HL-60/S4 (cell line): ENCODE measurements around the gene CLK4.

Experiments
- in situ Hi-C: fragments of 300-500 bp; cut with MboI; formaldehyde crosslinking; loops from 2 replicates; pipeline ENCODE4 v1.14.3; 2022; ENCODE audit warnings: low sequenced_read_pairs

The CLK4 gene

DNA sequence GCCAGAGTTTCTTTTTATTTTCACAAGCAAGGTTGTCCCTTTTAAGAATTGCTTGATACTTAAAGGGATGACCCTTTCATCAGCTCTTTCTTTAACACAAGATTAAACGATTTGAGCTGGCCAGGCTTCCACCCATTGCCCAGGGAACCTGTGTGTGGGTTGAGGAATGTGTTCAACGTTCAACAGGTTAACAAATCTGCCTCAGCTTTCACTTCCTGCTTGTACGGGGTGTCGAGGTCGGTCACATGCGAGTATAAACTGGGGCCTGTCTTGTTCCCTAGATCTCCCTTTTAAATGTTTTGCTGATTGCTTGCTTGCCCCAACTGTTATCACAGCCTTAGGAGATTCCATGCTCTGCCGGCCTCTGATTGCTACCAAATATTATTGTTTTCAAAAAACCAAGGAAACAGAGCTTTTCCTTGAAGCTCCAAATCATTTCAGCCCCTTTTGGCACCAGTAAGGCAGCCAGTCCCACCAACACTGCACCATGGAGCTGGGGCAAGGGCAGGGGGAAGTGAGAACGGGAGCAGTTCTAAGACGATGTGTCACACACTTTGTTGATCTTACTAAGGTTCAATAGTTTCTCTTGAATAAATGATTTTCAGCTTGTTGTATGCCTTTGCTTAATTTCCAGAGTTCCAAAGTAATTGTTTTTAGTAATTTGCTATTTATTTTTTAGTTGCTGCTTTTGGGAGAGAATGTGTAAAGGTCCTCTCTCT, 10.7 kb upstream of the CLK4 start:
- in situ Hi-C loops, result no loop called here

DNA sequence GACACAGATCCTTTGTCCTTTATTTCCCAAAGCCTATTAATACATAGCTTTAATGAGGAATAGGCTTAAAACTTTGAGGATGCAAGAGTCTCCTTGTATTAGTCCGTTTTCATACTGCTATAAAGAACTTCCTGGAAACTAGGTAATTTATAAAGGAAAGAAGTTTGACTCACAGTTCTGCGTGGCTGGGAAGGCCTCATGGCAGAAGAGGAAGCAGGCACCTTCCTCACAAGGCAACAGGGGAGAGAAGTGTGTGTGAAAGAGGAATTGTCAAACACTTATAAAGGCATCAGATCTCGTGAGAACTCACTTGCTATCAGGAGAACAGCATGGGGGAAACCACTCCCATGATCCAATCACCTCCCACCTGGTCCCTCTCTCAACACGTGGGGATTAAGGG, 5.4 kb upstream of the CLK4 start:
- in situ Hi-C loops, result no loop called here

DNA sequence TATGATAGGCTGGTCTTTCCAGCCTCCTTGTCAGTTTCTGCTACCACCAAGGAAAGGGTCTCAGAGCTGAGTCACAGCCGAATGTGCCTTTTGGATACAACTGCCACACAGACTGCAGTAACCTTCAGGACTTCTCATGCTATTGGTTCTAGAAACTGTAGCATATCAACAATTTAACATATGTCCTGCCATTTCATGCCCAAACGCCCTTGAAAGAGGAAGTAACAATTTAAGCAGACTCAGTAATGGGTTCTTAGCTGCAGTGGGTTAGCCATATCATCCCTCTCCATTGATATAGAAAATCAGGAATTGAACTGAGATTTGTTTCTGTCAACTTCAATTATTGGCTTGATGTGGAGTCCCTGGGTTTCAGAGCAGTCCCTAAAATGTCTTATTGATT, 4.1 kb upstream of the CLK4 start:
- in situ Hi-C loops, result no loop called here

DNA sequence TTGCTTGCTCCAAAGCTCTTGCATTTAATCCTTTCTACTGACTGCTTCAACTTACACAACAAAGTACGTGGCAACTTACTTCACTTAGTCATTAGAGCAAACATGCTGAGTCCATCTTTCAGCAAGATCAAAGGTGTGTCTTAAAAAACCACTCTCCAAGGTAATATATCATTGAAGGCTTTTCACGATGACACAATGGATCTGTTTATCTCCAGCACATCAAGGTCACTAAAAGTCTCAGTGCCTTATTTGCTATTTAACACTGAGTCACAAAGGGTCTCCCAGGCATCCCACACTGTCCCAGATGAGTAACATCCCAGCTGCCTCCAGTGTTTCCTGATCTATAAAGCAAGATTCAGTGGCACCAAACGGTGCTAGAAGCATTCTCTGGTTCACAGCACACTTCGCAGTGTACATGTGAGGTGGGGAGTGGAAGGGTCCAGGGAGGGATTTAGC, 3.7 kb upstream of the CLK4 start:
- in situ Hi-C loops, result no loop called here

DNA sequence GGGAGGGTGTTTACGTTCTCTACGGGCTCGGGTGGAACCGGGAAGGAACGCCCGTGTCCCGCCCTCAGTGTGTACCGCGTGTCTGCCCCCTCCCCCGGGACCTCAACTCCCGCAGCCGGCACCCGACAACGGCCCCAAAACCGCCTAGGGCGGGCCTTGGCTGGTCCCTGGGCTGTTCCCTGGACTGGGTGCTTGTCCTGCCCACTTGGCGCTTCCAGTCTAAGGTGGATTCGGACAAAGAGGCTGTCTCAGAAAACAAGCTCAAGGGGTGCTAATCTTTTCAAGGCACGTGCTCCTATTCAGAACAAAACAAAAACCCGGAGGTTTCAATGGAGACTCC, 379 bp upstream of the CLK4 start:
- in situ Hi-C loops, result no loop called here

DNA sequence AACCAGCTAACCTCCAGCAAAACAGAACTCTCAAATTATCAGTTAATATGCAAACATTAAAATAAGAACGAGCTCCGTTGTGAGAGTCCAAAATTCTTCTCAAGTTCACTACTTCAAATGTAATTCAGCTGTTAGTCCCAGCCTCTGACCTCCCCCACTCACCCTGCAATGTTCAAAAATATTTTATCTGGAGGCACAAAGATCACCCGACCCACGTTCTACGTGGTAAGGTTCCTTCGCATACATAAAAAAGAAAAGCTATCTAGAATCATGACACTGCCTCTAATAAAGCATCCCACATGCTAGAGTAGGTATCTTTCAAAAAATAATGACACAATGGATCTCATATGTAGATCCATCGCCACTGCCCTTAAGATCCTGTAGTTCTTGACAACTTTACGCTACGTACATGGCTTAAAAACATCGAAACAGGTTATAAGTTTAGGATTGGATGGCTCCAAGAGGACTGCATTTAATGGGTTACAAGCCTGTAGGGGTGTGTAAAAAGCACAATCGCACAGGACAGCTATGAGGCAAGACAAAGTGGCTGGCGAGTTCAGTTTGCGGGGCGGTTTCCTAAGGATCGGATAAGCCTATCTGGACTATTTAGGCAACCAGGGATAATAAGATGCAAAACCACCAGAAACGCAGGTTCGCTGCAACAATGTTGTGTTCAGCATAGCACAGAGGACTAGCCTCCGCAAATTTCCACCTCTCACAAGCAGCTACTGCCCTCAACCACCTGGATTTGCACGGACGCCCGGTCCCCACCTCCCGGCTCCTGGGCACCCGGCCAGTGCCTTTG, 969 bp downstream of the CLK4 start:
- in situ Hi-C loops, result no loop called here

DNA sequence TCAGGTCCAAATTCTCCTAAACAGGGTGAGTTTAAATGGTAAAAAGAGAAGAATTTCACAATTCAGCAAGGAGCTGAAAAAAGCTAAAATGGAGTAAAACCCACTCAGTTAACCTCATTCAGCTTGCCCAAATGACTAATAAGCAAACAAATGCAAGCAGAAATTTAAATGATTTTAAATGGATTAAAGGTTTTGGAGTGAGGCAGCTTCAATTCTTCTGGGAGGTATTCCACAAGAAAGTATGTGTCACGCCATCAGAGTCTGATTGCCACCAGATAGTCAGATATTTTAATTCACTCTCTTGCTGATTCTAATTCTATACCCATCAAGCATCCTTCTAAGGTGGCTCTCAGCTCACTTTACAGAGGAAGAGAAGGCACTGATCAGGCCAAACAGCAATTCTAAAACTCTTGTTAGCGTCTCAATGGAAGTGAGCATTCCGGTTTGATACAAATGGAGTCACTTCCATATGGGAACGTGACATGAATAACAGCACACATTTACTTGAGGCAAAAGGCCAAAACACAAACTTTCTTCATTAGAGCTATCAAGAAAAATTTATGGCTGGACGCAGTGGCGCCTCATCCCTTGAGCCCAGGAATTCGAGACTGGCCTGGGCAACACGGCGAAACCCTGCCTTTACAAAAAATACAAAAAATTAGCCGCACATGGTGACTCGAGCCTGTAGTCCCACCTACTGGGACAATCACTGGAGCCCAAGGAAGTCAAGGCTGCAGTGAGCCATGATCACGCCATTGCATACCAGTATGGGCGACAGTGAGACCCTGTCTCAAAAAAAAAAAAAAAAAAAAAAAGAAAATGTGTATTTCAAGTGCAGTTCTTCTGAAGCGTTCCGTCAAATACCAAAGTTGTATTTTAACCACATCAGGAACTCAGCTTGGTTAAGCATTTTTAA, 2.0 kb downstream of the CLK4 start:
- in situ Hi-C loops, result no loop called here

DNA sequence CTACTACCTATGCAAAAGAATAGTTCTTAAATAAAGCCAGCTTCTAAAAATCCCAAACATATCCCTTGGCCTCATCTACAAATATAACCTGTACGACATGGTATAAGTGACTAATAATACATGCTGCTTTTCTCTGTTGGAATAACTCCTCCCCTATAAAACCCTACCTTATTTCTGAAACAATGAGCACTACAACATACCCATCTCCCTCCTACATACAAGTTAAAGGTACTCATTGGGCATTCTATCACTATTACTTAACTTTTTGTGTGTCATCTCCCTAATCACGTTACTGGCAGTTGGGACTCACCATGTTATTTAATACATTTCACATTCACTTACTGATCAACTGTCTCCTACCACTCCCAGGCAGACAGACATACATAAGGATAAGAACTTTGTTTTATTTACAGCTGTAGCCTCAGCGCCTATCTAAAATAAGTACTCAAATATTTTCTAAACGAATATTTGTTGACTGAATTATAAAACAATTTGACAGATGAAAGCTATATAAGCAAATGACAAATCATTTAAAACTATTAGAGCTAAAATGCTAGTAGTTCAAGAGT, 4.1 kb downstream of the CLK4 start:
- in situ Hi-C loops, result no loop called here

DNA sequence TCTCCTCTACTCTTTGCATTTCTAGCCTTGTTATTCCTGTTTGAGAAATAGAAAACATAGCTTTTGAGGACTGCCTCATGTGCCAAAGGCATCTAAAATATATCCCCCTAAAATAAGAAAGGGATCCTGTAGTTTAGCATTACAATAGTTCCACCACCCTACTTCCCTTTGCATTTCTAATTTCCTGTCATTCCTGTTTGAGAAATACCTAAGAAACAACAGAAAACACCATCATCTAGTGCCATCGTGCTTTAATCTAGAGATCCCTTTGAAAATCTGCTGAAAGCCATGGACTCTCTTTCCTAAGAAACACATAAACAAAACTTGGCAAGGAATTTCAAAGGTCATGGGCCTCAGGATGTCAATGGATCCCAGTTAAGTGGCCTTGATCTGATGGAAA, 7.5 kb downstream of the CLK4 start:
- in situ Hi-C loops, result no loop called here

DNA sequence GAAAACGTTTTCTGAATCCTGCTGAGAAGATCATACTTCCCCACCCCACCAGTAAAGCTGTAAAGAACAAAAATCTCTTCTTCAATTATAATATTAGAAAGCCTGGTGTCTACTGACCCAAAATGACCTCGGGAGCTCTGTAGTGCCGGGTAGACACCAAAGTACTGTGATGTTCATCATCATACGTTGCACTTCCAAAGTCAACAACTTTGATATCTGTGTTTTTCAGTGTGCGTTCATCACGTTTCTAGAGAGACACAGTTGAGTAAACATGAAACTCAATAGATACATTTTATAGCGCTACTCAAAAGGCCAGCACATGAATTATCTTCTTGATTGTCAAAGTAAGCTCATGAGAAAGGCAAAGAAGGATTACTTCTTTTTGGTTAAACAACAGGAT, 14.6 kb downstream of the CLK4 start:
- in situ Hi-C loops, result no loop called here

DNA sequence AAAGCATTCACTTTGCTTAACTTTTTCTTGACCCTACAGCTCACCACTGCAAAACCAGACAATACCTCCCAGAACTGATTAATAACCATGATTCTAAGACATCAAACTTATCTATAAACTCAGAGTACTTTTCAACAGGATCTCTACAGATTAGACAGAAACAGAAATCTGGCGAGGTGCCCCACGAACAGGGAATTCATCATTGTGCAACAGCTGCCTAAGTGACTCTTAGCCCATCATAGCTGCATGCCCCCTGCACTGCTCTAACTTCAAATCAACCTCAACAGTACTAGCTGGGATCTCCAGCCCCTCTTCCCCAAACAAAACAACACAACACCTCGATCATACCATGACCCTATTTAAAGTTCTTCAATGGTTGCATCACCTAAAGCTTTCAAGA, 20.6 kb downstream of the CLK4 start:
- in situ Hi-C loops, result no loop called here

DNA sequence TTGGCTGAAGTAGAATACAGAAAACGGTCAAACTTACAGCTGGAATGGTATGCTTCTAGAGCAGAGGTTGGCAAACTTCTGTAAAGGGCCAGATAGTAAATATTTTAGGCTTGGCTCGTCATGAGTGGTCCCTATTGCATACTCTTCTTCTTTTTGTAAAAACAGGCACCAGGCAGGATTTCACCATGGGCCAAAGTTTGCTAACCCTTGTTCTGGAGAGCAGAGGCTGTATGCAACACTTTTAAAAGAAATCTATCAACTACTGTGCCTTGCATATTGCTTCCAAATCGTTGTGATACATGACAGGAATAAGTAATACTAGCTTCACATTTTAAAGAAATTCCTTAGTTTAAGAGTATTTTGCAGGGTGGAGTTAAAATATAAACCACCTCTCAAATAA, 21.1 kb downstream of the CLK4 start:
- in situ Hi-C loops, result no loop called here

DNA sequence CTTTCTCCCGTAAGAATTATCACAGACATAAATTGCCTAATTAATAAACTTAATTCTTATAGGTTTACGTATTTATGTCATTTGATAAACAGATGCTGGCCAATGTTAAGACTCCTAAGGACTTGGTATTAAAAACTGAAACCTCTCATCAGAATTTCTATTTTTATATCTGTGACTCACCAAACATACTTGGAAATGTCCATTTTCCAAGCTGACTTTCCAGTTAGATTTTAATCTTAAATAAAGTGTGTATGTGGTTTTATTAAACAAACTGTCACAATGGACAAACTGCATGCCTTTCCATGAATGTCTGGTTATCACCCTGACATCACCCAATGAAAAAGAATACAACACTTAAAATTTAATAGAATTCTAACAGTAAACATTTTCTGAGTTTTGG, 24.1 kb downstream of the CLK4 start:
- in situ Hi-C loops, result no loop called here

DNA sequence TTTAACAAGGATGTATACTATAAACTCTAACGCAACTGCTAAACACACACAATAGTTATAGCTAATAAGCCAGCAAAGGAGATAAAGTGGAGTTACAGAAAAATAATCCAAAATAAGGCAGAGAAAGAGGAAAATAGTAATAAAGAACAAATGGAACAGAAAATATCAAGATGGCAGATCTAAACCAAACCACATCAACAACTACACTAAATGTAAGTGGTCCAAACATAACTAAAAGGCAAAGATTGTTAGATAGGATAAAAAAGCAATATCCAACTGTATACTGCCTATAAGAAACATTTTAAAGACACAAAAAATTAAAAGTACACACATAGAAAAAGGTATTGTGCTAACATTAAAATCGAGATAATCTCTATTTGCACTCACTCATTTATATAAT, 31.1 kb downstream of the CLK4 start:
- in situ Hi-C loops, result loop anchor here (10.0 kb wide), 1 partner anchor 311 kb away; no protein-coding TSS in a partner anchor

DNA sequence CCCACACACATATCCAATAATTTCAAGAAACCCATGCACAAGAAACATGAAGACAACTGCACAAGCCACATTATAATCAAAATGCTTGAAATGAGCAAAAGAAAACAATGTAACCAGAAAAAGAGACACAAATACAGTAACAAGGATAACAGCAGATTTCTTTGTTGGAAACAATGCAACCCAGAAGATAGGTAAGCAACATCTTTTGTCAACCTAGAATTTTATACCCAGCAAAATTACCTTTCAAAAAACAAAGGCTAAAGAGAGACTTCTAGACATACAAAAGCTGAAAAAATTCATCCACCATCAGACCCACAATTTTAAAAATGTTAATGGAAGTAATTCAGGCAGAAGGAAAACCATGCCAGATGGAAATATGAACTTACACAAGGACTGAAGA, 31.7 kb downstream of the CLK4 start:
- in situ Hi-C loops, result loop anchor here (10.0 kb wide), 1 partner anchor 310 kb away; no protein-coding TSS in a partner anchor

DNA sequence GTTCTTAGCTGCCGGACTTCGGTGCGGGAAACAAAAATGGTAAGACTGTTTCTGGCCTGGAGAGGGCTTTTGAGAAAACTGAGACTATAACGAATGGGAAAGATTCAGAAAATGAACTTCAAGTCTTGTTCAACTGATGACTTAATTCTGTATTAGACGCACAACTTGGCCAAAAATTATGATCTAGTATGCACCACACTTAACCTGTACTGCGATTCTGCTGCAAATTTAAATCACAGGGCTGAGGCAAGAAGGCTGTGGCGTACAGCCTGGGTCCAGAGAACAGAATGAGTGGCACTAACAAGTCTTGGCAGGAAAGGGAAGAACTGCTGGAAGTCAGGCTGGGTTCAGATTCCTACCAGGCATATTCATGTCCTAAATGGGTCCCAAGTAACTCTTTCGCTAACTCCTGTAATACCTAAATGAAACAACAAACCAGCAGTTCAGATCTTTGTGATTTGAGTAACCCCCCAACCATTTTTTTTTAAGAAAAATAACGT, 35.9 kb downstream of the CLK4 start:
- in situ Hi-C loops, result loop anchor here (10.0 kb wide), 1 partner anchor 306 kb away; no protein-coding TSS in a partner anchor

DNA sequence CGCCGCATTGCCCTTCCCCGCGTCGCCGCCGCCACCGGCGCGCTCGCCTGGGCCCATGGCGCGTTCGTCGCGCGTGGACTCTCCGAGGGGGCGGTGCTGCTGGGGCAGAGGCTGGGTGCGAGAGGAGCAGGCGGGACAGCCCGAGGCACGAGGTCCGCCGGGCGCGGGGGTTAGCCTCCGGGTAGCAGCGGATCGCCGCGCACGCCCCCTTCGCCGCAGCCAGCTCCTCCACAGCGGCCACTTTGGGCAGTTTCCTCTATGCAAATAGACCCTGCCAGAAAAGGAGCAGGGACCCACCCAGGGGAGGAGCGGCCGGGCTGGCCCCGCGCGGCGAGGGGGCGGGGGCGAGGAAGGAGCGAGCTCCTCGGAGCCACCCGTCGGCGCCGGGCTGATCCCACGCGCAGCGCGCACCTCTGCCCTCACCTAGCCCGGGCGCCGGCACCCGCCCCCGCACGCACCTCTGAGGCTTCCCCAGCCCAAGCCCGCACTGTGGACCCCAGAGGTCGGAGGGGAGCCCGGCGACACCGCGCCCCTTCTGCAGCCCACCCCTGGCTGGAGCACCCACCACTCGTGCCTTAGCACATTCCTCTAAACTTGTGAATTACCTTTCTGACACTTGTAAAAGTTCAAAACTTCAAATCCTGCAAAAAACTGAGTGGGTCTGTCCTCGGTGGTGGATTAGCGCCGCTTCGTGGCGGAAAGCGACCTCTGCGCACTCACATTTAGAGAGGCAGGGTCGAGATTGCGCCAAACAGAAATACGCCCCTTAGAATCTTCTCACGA, 36.5 kb downstream of the CLK4 start, which contains the start of gene COL23A1:
TSS of gene COL23A1 (minus strand) at position 253 of the 783 bp plus-strand sequence.
- in situ Hi-C loops, result loop anchor here (10.0 kb wide), 1 partner anchor 306 kb away; no protein-coding TSS in a partner anchor

DNA sequence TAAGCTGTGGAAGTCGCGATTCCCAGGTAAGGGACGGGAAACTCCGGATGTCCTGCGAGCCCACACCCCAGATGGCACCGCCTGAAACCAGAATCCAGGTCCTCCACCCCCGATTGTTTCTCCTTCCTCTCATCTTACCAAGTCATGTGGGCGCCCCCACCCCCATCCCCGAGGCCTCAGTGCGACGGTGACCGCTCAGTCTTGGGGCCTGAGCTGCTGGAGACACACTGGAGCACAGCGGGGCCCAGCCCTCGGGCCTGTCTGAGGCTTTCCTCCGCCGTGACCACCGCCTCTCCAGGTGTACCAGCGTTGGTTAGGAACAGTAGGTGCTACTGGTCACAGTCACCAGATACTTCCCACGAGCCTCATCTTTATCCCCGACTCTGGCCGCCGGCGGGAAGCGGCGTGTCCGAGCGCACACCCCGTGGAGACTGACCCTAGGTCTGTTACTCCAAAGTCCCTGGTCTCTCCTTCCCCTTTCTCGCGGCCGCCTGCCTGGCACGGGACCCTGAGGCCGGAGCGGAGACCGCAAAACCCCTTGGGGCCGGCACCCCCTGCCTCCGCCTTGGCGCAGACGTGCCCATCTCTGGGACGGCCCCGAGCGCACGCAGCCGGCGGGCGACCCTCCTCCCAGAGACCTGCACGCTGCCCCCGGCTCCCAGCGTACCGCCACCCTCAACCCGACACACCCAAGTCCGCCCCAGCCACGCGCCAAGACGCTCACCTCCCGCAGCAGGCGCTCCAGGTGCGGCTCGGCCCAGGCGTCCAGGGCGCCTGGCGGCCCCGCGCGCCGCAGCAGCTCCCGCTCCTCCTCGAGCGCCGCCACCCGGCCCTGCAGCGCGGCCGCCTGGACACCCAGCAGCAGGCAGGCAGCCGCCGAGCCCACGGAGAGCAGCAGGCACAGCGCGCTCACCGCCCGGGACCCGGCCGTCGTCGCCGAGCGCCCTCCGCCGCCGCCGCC, 37.4 kb downstream of the CLK4 start:
- in situ Hi-C loops, result loop anchor here (10.0 kb wide), 1 partner anchor 305 kb away; no protein-coding TSS in a partner anchor

DNA sequence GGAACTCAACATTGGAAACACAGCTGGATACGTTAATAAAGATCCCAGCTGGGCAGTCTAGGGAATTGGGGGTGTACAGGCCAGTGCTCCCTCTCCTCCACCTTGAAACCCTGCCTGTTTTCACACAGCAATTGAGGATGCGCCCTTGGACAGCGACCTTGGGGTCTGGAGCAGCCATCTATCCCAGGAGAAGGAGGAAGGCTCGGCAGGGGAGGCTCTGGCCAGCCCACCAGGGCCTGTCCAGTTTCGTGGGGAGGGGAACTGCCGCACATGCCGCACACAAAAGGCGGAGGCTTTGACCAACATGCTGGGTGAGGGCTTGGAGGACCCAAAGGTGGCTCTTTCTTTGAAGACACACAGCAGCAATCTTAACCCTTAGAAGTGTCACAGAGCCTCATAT, 38.1 kb downstream of the CLK4 start:
- in situ Hi-C loops, result no loop called here
